ENCODE data around the gene ZNF326. TPM values are rescaled to one million over a fixed set of nuclear protein-coding genes. Genes with fewer than 3 reads are reported as not detected.

Gene ZNF326
- total and polyA plus RNA-seq, 2 of the 8 experiments (the other 6 are each of a cell fraction or from before 2014, with no cell fraction given) = 12.2 to 30.6 TPM

GRCh38 chr1:89951766-89952604 lies 42.9 kb upstream of the ZNF326 start:
- Histone ChIP-seq H2BK5ac (ENCODE audit: low read depth, low read length) (no peak overlapping the region), H3K23me2 (ENCODE audit: low read depth, low read length) (no peaks in the 10 kb centered on the region), H3K36me3 (ENCODE audit: control insufficient read depth in 2 of 4, insufficient read depth in 4 of 4, low read length in 3 of 4) (no peaks in the 10 kb centered on the region), H4K8ac (ENCODE audit: extremely low read depth, insufficient read depth, low read length) (no peak overlapping the region), H3K4me2 (ENCODE audit: insufficient read depth in 1 of 2, low read depth in 2 of 2, low read length in 2 of 2) (no peak overlapping the region), H3K27me3 (replicated peaks in 1 of 4; ENCODE audit: control insufficient read depth in 3 of 4, extremely low read depth in 1 of 4, insufficient read depth in 3 of 4, low read length in 3 of 4) (no peaks in the 10 kb centered on the region), H2AFZ (ENCODE audit: low read length) (no peak overlapping the region), H3K4me3 (ENCODE audit: extremely low read depth in 1 of 4, insufficient read depth in 2 of 4, low read depth in 3 of 4, low read length in 4 of 4) (no peak overlapping the region), H3K9me3 (ENCODE audit: insufficient read depth in 2 of 2, low read depth in 1 of 2, low read length in 1 of 2) (no peaks in the 10 kb centered on the region), H3K79me2 (ENCODE audit: control insufficient read depth in 1 of 2, insufficient read depth in 2 of 2, low read length in 2 of 2) (no peaks in the 10 kb centered on the region), H3K23ac (ENCODE audit: insufficient read length) (no peak overlapping the region), H3K14ac (ENCODE audit: insufficient read length) (no peak overlapping the region), H2AK5ac (ENCODE audit: low read depth, low read length) (no peak overlapping the region), H3K4ac (replicated peaks; ENCODE audit: insufficient read length, low read depth, low read length) (no peak overlapping the region), H3K18ac (ENCODE audit: extremely low read depth, low read length) (no peak overlapping the region), H4K5ac (ENCODE audit: insufficient read length, low read depth, low read length) (peak overlapping the region; percentile 77), H3K79me1 (ENCODE audit: low read depth, low read length) (no peaks in the 10 kb centered on the region), H2BK120ac (replicated peaks; ENCODE audit: low read depth, low read length) (no peak overlapping the region), H2BK12ac (ENCODE audit: low read depth, low read length) (no peak overlapping the region; the same call in 1 of the 2 replicates), H3K4me1 (replicated peaks in 1 of 4; ENCODE audit: control insufficient read depth in 3 of 4, insufficient read depth in 4 of 4, low read length in 3 of 4) (peaks cover 0 to 13% (median 3%) of the 10 kb centered on the region in 4 experiments; a peak in 5 of 7 replicates), H2BK20ac (ENCODE audit: low read length) (no peak overlapping the region), H2BK15ac (ENCODE audit: low read length) (no peak overlapping the region), H4K91ac (replicated peaks; ENCODE audit: insufficient read length, low read length) (no peak overlapping the region), H4K20me1 (replicated peaks in 1 of 2; ENCODE audit: control insufficient read depth in 1 of 2, insufficient read depth in 2 of 2, low read length in 2 of 2) (no peaks in the 10 kb centered on the region), H3K9ac (replicated peaks in 1 of 4; ENCODE audit: extremely low read depth in 1 of 4, low read depth in 3 of 4, low read length in 3 of 4) (no peak overlapping the region), H3K56ac (replicated peaks; ENCODE audit: insufficient read length, low read depth, low read length) (no peak overlapping the region), H3K27ac (ENCODE audit: low read depth, low read length) (no peak overlapping the region)
- ChIA-PET CTCF (ENCODE audit: partially characterized antibody) (interaction anchor here (0.6 to 1.2 kb wide), 11 partner anchors 13 to 610 kb away, joined by 3 to 4 read pairs (median 3); no protein-coding TSS in a partner anchor), POLR2A (ENCODE audit: partially characterized antibody) (interaction anchor here (1.4 to 1.8 kb wide), 2 partner anchors 109 to 131 kb away, joined by 4 read pairs; partner anchors contain the start of gene LRRC8D)
- 85% methylated on average over 5 of the region's 5 CpGs; no CpG with 5 or more reads in 1 of the 2 experiments for WGBS, 2 experiments (ENCODE audit: extremely low coverage in 1 of 2, insufficient coverage in 1 of 2, insufficient read length in 1 of 2, insufficient replicate concordance in 2 of 2, low coverage in 1 of 2, low lambda C conversion rate in 2 of 2, missing lambda C conversion rate in 1 of 2)
- TF ChIP-seq SP4 (IDR thresholded peaks at IDR 0.05; ENCODE audit: low read length) (no peak), CHD1 (IDR thresholded peaks at IDR 0.05; ENCODE audit: low read depth, low read length) (no peak), JUN (IDR thresholded peaks at IDR 0.05; ENCODE audit: low read depth, low read length) (no peak), ASH2L (IDR thresholded peaks at IDR 0.05; ENCODE audit: low read length) (no peak), NRF1 (IDR thresholded peaks at IDR 0.05; ENCODE audit: low read depth, low read length) (no peak), POLR2AphosphoS5 (IDR thresholded peaks at IDR 0.05; ENCODE audit: low read depth, low read length) (no peak)
- TF ChIP-seq, protein P1, sequence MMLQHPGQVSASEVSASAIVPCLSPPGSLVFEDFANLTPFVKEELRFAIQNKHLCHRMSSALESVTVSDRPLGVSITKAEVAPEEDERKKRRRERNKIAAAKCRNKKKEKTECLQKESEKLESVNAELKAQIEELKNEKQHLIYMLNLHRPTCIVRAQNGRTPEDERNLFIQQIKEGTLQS (IDR thresholded peaks at IDR 0.05; ENCODE audit: insufficient read depth, low read depth, low read length) = no peak
- TF ChIP-seq, protein P2, sequence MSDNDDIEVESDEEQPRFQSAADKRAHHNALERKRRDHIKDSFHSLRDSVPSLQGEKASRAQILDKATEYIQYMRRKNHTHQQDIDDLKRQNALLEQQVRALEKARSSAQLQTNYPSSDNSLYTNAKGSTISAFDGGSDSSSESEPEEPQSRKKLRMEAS (IDR thresholded peaks at IDR 0.05) = no peak
- no peak for DNase-seq (ENCODE audit: low read depth in 1 of 2, low spot score in 2 of 2)
- FAIRE-seq = no peak

All from H1 (cell line).